GM23248 (cell line): ENCODE measurements around the gene MRGPRD. TPM values are rescaled to one million over a fixed set of nuclear protein-coding genes. Genes with fewer than 3 reads are reported as not detected.

Experiments used
- DNase-seq: peaks from one replicate; pipeline ENCODE4 v3.0.0-alpha.2; 2015
- H2AFZ ChIP-seq: fragments of 200-600 bp; sonication (generic); 2 replicates; pipeline ENCODE4 v1.6.1; 2016; ENCODE audit warnings: antibody characterized with exemption
- H3F3A ChIP-seq: fragments of 200-600 bp; sonication (generic); 2 replicates; pipeline ENCODE4 v1.6.1; 2016; ENCODE audit warnings: mild to moderate bottlenecking, antibody characterized with exemption, mixed run types; ENCODE audit not compliant: insufficient read depth
- H3K27ac ChIP-seq: fragments of 200-600 bp; sonication (generic); 2 replicates; pipeline ENCODE4 v1.5.1; 2016; ENCODE audit warnings: mild to moderate bottlenecking
- H3K27me3 ChIP-seq: fragments of 200-600 bp; sonication (generic); replicated peaks from 2 replicates; pipeline ENCODE4 v1.6.1; 2016; ENCODE audit warnings: mild to moderate bottlenecking; ENCODE audit not compliant: insufficient read depth
- H3K36me3 ChIP-seq: fragments of 200-600 bp; sonication (generic); 2 replicates; pipeline ENCODE4 v1.6.1; 2016; ENCODE audit warnings: low read depth, mild to moderate bottlenecking
- H3K4me1 ChIP-seq: fragments of 200-600 bp; sonication (generic); 2 replicates; pipeline ENCODE4 v1.6.1; 2016; ENCODE audit warnings: mild to moderate bottlenecking; ENCODE audit not compliant: insufficient read depth
- H3K4me2 ChIP-seq: fragments of 200-600 bp; sonication (generic); one replicate; pipeline ENCODE4 v1.6.1; 2016; ENCODE audit warnings: mild to moderate bottlenecking; ENCODE audit not compliant: unreplicated experiment
- H3K4me3 ChIP-seq: fragments of 200-600 bp; sonication (generic); 2 replicates; pipeline ENCODE4 v1.5.1; 2016; ENCODE audit warnings: mild to moderate bottlenecking
- H3K79me2 ChIP-seq: fragments of 200-600 bp; sonication (generic); 2 replicates; pipeline ENCODE4 v1.6.1; 2016; ENCODE audit warnings: mild to moderate bottlenecking; ENCODE audit not compliant: insufficient read depth
- H3K9ac ChIP-seq: fragments of 200-600 bp; sonication (generic); 2 replicates; pipeline ENCODE4 v1.6.1; 2016; ENCODE audit warnings: mild to moderate bottlenecking
- H3K9me2 ChIP-seq: fragments of 200-600 bp; sonication (generic); 2 replicates; pipeline ENCODE4 v1.6.1; 2016; ENCODE audit warnings: mixed run types, mild to moderate bottlenecking, moderate library complexity; ENCODE audit not compliant: insufficient read depth
- H3K9me3 ChIP-seq: fragments of 200-600 bp; sonication (generic); one replicate; pipeline ENCODE4 v1.6.1; 2017; ENCODE audit warnings: low read depth
- H4K20me1 ChIP-seq: fragments of 200-600 bp; sonication (generic); 2 replicates; pipeline ENCODE4 v1.6.0; 2016; ENCODE audit not compliant: insufficient read depth
- EZH2 ChIP-seq: fragments of 200-600 bp; sonication (generic); IDR thresholded peaks from 2 replicates; pipeline ENCODE4 v1.6.1; 2018; ENCODE audit warnings: antibody characterized with exemption, mild to moderate bottlenecking; ENCODE audit not compliant: insufficient read depth, poor library complexity, severe bottlenecking
- EZH2phosphoT487 ChIP-seq: fragments of 200-600 bp; sonication (generic); IDR thresholded peaks from 2 replicates; pipeline ENCODE4 v1.6.1; 2018; ENCODE audit warnings: antibody characterized with exemption, moderate library complexity, mild to moderate bottlenecking, low read depth; ENCODE audit not compliant: insufficient read depth
- WGBS, 2 experiments: methylation state at CpG; one replicate each; pipeline ENCODE4 v1.1.6; 2015 to 2017; ENCODE audit warnings: low lambda C conversion rate in 2 of 2, low coverage in 1 of 2; ENCODE audit errors: missing lambda C conversion rate in 2 of 2; 5-methylcytosine and 5-hydroxymethylcytosine counted together
- in situ Hi-C: fragments of 300-500 bp; cut with MboI; formaldehyde crosslinking; loops from 2 replicates; pipeline ENCODE4 v1.15.0; 2020
- polyA plus RNA-seq: library from polyadenylated mRNA; unstranded; fragments of >200 nt; fragmentation: Nextera tagmentation; extraction: Ambion mirVana; gene quantifications from 2 replicates; pipeline ENCODE4 v1.2.1, GENCODE V29; 2016
- total RNA-seq: library from RNA; depleted of rRNA; stranded (reverse); fragments of >200 nt; shearing (Covaris generic); gene quantifications from 2 replicates; pipeline ENCODE4 v1.2.3, GENCODE V29; 2014

The MRGPRD gene
- total and polyA plus RNA-seq, 2 experiments from 2014 or later: not detected

- WGBS, 2 experiments: 83 to 84% methylated on average over 21 to 25 of the region's 25 CpGs
- no peak overlapping the region for H2AFZ ChIP-seq
Measured at GRCh38 chr11:68960294-68961071, 20.3 kb downstream of the MRGPRD start.

GRCh38 chr11:68959465-68960293, 21.1 kb downstream of the MRGPRD start:
- TF ChIP-seq EZH2: no peak
- TF ChIP-seq EZH2phosphoT487: no peak
- H2AFZ ChIP-seq: no peak overlapping the region
- in situ Hi-C loops: no loop called here
- H3K4me1 ChIP-seq: no peaks in the 10 kb centered on the region
- H3K36me3 ChIP-seq: no peaks in the 10 kb centered on the region
- DNase-seq: no peak
- 86 to 89% methylated on average over 28 to 31 of the region's 31 CpGs for WGBS, 2 experiments
- no peak overlapping the region for H3K9ac ChIP-seq
- no peak overlapping the region for H3K4me2 ChIP-seq
- H3K79me2 ChIP-seq: no peaks in the 10 kb centered on the region
- H3K27ac ChIP-seq: no peak overlapping the region
- H3F3A ChIP-seq: no peaks in the 10 kb centered on the region
- no peaks in the 10 kb centered on the region for H3K9me3 ChIP-seq
- no peaks in the 10 kb centered on the region for H3K9me2 ChIP-seq
- no peaks in the 10 kb centered on the region for H3K27me3 ChIP-seq
- H4K20me1 ChIP-seq: no peaks in the 10 kb centered on the region
- no peak overlapping the region for H3K4me3 ChIP-seq

More at GRCh38 chr11:68960294-68961071, 20.3 kb downstream of the MRGPRD start:
- no peak overlapping the region for H3K4me2 ChIP-seq
- TF ChIP-seq EZH2: no peak
- no peak for TF ChIP-seq EZH2phosphoT487
- H4K20me1 ChIP-seq: no peaks in the 10 kb centered on the region
- H3K79me2 ChIP-seq: no peaks in the 10 kb centered on the region
- H3K27me3 ChIP-seq: no peaks in the 10 kb centered on the region
- H3K36me3 ChIP-seq: no peaks in the 10 kb centered on the region
- no peaks in the 10 kb centered on the region for H3K4me1 ChIP-seq
- no peaks in the 10 kb centered on the region for H3K9me2 ChIP-seq
- no peaks in the 10 kb centered on the region for H3K9me3 ChIP-seq
- H3K4me3 ChIP-seq: no peak overlapping the region
- in situ Hi-C loops: no loop called here
- H3F3A ChIP-seq: no peaks in the 10 kb centered on the region
- no peak for DNase-seq
- H3K9ac ChIP-seq: no peak overlapping the region
- H3K27ac ChIP-seq: no peak overlapping the region

GRCh38 chr11:68958211-68958610, 22.6 kb downstream of the MRGPRD start:
- Histone ChIP-seq H3K36me3 (no peaks in the 10 kb centered on the region), H3K9ac (no peak overlapping the region), H3K27ac (no peak overlapping the region), H3K4me3 (no peak overlapping the region), H3K9me3 (no peaks in the 10 kb centered on the region), H3K4me2 (no peak overlapping the region), H3K27me3 (no peaks in the 10 kb centered on the region), H3K79me2 (no peaks in the 10 kb centered on the region), H3K4me1 (no peaks in the 10 kb centered on the region), H4K20me1 (no peaks in the 10 kb centered on the region), H2AFZ (no peak overlapping the region), H3F3A (no peaks in the 10 kb centered on the region), H3K9me2 (no peaks in the 10 kb centered on the region)
- no peak for DNase-seq
- in situ Hi-C loops: no loop called here
- no peak for TF ChIP-seq EZH2
- no peak for TF ChIP-seq EZH2phosphoT487
- WGBS, 2 experiments: 76 to 79% methylated on average over 9 of the region's 9 CpGs

GRCh38 chr11:68956547-68957254, 24.1 kb downstream of the MRGPRD start:
- H3K4me3 ChIP-seq: no peak overlapping the region
- H3K4me1 ChIP-seq: no peaks in the 10 kb centered on the region
- H3K9me3 ChIP-seq: no peaks in the 10 kb centered on the region
- H3K36me3 ChIP-seq: no peaks in the 10 kb centered on the region
- H2AFZ ChIP-seq: no peak overlapping the region
- no peaks in the 10 kb centered on the region for H3F3A ChIP-seq
- no peak overlapping the region for H3K9ac ChIP-seq
- H3K27ac ChIP-seq: no peak overlapping the region
- WGBS, 2 experiments: 50 to 51% methylated on average over 11 to 12 of the region's 12 CpGs
- TF ChIP-seq EZH2phosphoT487 (no peak), EZH2 (no peak)
- no peaks in the 10 kb centered on the region for H4K20me1 ChIP-seq
- no peak overlapping the region for H3K4me2 ChIP-seq
- H3K9me2 ChIP-seq: no peaks in the 10 kb centered on the region
- H3K27me3 ChIP-seq: no peaks in the 10 kb centered on the region
- DNase-seq: no peak
- no peaks in the 10 kb centered on the region for H3K79me2 ChIP-seq
- in situ Hi-C loops: no loop called here
